K562 (cell line): Measurements from ENCODE around the gene PLEKHA8. TPM values are rescaled to one million over a fixed set of nuclear protein-coding genes. Genes with fewer than 3 reads are reported as not detected.

Experiments used
- ATAC-seq: fragments of 200-7000 bp; cut with Tn5 transposase; 3 replicates; pipeline ENCODE4 v1.9.1; 2020; ENCODE audit warnings: moderate library complexity
- BruUV-seq: library from RNA; stranded (reverse); fragments of 400-500 nt; replicated peaks from 2 replicates; lab custom pipeline; 2021; lab: Mats Ljungman, UMichigan
- CTCF ChIA-PET: fragments of 300-600 bp; formaldehyde crosslinking; extraction: SDS; loops from one replicate; lab custom pipeline; 2021; ENCODE audit warnings: low intra/inter-chr PET ratio; lab: Yijun Ruan, JAX
- POLR2A ChIA-PET: fragments of 300-600, 350-650 bp; sonication (Branson Sonifier 250); formaldehyde crosslinking; extraction: SDS; loops from one replicate; lab custom pipeline; 2021; ENCODE audit warnings: antibody characterized with exemption, inconsistent platforms; lab: Yijun Ruan, JAX
- DNase-seq, 4 experiments: peaks; one replicate each; pipeline versions ENCODE4 v3.0.0 to v3.0.0-alpha.2; 2011 to 2018; ENCODE audit warnings: low spot score in 3 of 4, mixed read lengths in 3 of 4; ENCODE audit errors: extremely low read depth in 1 of 4
- FAIRE-seq: peaks from 2 replicates; lab custom pipeline; 2011; peaks lifted over from hg19 to GRCh38; lab: Jason Lieb, UNC
- H2AFZ ChIP-seq: 2 replicates; pipeline ENCODE4 v1.6.0; 2011; ENCODE audit warnings: low read depth, low read length, control low read depth, inconsistent platforms
- H3K27ac ChIP-seq: fragments of 200-600 bp; 3 replicates; pipeline ENCODE4 v1.8.0; 2011; ENCODE audit warnings: low read depth, mild to moderate bottlenecking, control low read depth, inconsistent platforms, low read length, moderate library complexity, mixed read lengths; ENCODE audit errors: extremely low read depth
- H3K27me3 ChIP-seq, 2 experiments: fragments of 300-600 bp in 1 of 2; 2 replicates in 1 of 2; 3 replicates in 1 of 2; pipeline versions ENCODE4 v1.6.0 to v1.8.0; 2011; ENCODE audit warnings: inconsistent platforms in 2 of 2, low read length in 2 of 2, mild to moderate bottlenecking in 1 of 2, mixed read lengths in 1 of 2, moderate library complexity in 1 of 2; ENCODE audit not compliant: control insufficient read depth in 2 of 2, insufficient read depth in 2 of 2
- H3K36me3 ChIP-seq: fragments of 300-600 bp; 3 replicates; pipeline ENCODE4 v1.8.0; 2011; ENCODE audit warnings: mild to moderate bottlenecking, low read length, inconsistent platforms; ENCODE audit not compliant: control insufficient read depth, insufficient read depth
- H3K4me1 ChIP-seq, 2 experiments: fragments of 200-600 bp in 1 of 2; replicated peaks in 1 of 2; 2 replicates in 1 of 2; 3 replicates in 1 of 2; pipeline versions ENCODE4 v1.5.1 to v1.8.0; 2011; ENCODE audit warnings: inconsistent platforms in 2 of 2, low read length in 2 of 2, mild to moderate bottlenecking in 1 of 2, mixed read lengths in 1 of 2, moderate library complexity in 1 of 2; ENCODE audit not compliant: control insufficient read depth in 2 of 2, insufficient read depth in 2 of 2
- H3K4me2 ChIP-seq: 2 replicates; pipeline ENCODE4 v1.6.1; 2011; ENCODE audit warnings: low read length, control low read depth, inconsistent platforms, mixed read lengths; ENCODE audit not compliant: insufficient read depth
- H3K4me3 ChIP-seq: fragments of 200-600 bp; sonication (generic), shearing (Covaris generic); 2 replicates; pipeline ENCODE4 v1.5.1; 2016; ENCODE audit warnings: control low read depth, inconsistent platforms
- H3K79me2 ChIP-seq: fragments of 200-600 bp; 3 replicates; pipeline ENCODE4 v1.8.0; 2011; ENCODE audit warnings: low read length, inconsistent platforms; ENCODE audit not compliant: control insufficient read depth, insufficient read depth
- H3K9ac ChIP-seq, 2 experiments: 2 replicates each; pipeline versions ENCODE4 v1.6.0 to v1.6.1; 2011; ENCODE audit warnings: low read depth in 2 of 2, low read length in 2 of 2, control low read depth in 1 of 2, inconsistent platforms in 1 of 2, mild to moderate bottlenecking in 1 of 2, mixed read lengths in 1 of 2; ENCODE audit not compliant: insufficient read depth in 1 of 2
- H3K9me1 ChIP-seq: one replicate; pipeline ENCODE4 v1.6.0; 2011; ENCODE audit warnings: inconsistent platforms, mild to moderate bottlenecking, low read length, moderate library complexity; ENCODE audit not compliant: control insufficient read depth, insufficient read depth
- H3K9me3 ChIP-seq: replicated peaks from 2 replicates; pipeline ENCODE4 v1.5.1; 2011; ENCODE audit warnings: low read depth, low read length, inconsistent platforms; ENCODE audit not compliant: control insufficient read depth, insufficient read depth
- H4K20me1 ChIP-seq: replicated peaks from 2 replicates; pipeline ENCODE4 v1.6.1; 2011; ENCODE audit warnings: low read length, inconsistent platforms, mixed read lengths; ENCODE audit not compliant: control insufficient read depth, insufficient read depth
- BCL6 ChIP-seq: fragments of 250-450 bp; sonication (Bioruptor Pico); IDR thresholded peaks from 2 replicates; pipeline ENCODE4 v1.4.0; 2020
- CEBPG ChIP-seq, 3 experiments: fragments of 200-800 bp in 1 of 3; sonication (Bioruptor generic) in 1 of 3; sonication (generic) in 1 of 3; formaldehyde crosslinking in 1 of 3; IDR thresholded peaks in 2 of 3; conservative IDR thresholded peaks in 1 of 3; 2 replicates each; pipeline versions ENCODE4 v1.6.1 to v1.8.0; 2016 to 2022; ENCODE audit warnings: missing compliant biosample characterization in 2 of 3, missing genetic modification characterization in 2 of 3, mild to moderate bottlenecking in 1 of 3, missing genetic modification reagents in 1 of 3
- LCOR ChIP-seq: sonication (generic); formaldehyde crosslinking; IDR thresholded peaks from 2 replicates; pipeline ENCODE4 v1.8.0; 2022; ENCODE audit warnings: mild to moderate bottlenecking, missing genetic modification reagents
- RAD21 ChIP-seq, 2 experiments: fragments of 250-450 bp in 1 of 2; fragments of 450-650 bp in 1 of 2; sonication (Bioruptor Pico) in 1 of 2; formaldehyde crosslinking in 1 of 2; IDR thresholded peaks in 1 of 2; conservative IDR thresholded peaks in 1 of 2; 2 replicates each; pipeline versions ENCODE4 v1.4.0 to v1.8.0; 2020 to 2022; ENCODE audit warnings: mild to moderate bottlenecking in 2 of 2, moderate library complexity in 1 of 2
- SIN3B ChIP-seq: fragments of 450-650 bp; IDR thresholded peaks from 2 replicates; pipeline ENCODE4 v1.6.1; 2017; ENCODE audit warnings: low read depth, mild to moderate bottlenecking, moderate library complexity
- SRSF1 ChIP-seq: fragments of 200-400 bp; formaldehyde crosslinking; IDR thresholded peaks from 2 replicates; pipeline ENCODE4 v1.6.1; 2017; ENCODE audit warnings: mild to moderate bottlenecking, low read depth, low read length, moderate library complexity
- XRCC3 ChIP-seq: fragments of 450-650 bp; IDR thresholded peaks from 2 replicates; pipeline ENCODE4 v1.6.1; 2017; ENCODE audit warnings: mild to moderate bottlenecking, moderate library complexity
- ZNF140 ChIP-seq: fragments of 250-450 bp; sonication (Bioruptor Pico); IDR thresholded peaks from 2 replicates; pipeline ENCODE4 v1.8.0; 2021; ENCODE audit warnings: moderate library complexity, mild to moderate bottlenecking, inconsistent platforms
- ZNF197 ChIP-seq: fragments of 200-800 bp; sonication (Bioruptor generic); IDR thresholded peaks from 2 replicates; pipeline ENCODE4 v1.6.1; 2016; ENCODE audit warnings: low read depth, missing genetic modification characterization, missing compliant biosample characterization
- ZNF347 ChIP-seq: fragments of 450-650 bp; formaldehyde crosslinking; IDR thresholded peaks from 2 replicates; pipeline ENCODE4 v1.4.0; 2020; ENCODE audit warnings: low read depth, mild to moderate bottlenecking, moderate library complexity
- ZNF384 ChIP-seq: IDR thresholded peaks from 2 replicates; pipeline ENCODE4 v1.6.1; 2012; ENCODE audit warnings: low read depth, low read length, improper control_type of control experiment
- ZNF57 ChIP-seq: fragments of 450-650 bp; formaldehyde crosslinking; IDR thresholded peaks from 2 replicates; pipeline ENCODE4 v1.4.0; 2020; ENCODE audit warnings: mild to moderate bottlenecking, moderate library complexity
- WGBS: fragments of 100-300 bp; shearing (Covaris generic); methylation state at CpG from one replicate; pipeline ENCODE4 v1.1.6; 2016; ENCODE audit warnings: low coverage, mixed read lengths; ENCODE audit not compliant: insufficient coverage; ENCODE audit errors: missing lambda C conversion rate; 5-methylcytosine and 5-hydroxymethylcytosine counted together
- in situ Hi-C: fragments of 300-500 bp; cut with MboI; formaldehyde crosslinking; loops from 4 replicates; pipeline ENCODE4 v1.15.0; 2018; ENCODE audit warnings: inconsistent platforms, mixed read lengths
- intact Hi-C: fragments of 100-400 bp; cut with micrococcal nuclease; formaldehyde crosslinking; loops from 2 replicates; pipeline ENCODE4 v1.14.2; 2022
- polyA plus RNA-seq, 8 experiments: library from polyadenylated mRNA; depleted of rRNA in 4 of 8; stranded (reverse) in 5 of 8; unstranded in 3 of 8; fragments of >200 nt; fragmentation: Nextera tagmentation in 2 of 8; fragmentation: Illumina TruSeq in 1 of 8; extraction: Ambion mirVana in 2 of 8; extraction: Trizol in 1 of 8; gene quantifications; 2 replicates each; pipeline versions ENCODE4 v1.2.1 to v1.2.3, GENCODE V29; 2011 to 2014; ENCODE audit warnings: inconsistent platforms in 1 of 8, missing spikeins in 1 of 8
- total RNA-seq, 7 experiments: library from RNA; depleted of rRNA in 6 of 7; stranded (reverse); fragments of >200 nt in 6 of 7; fragmentation: Illumina TruSeq in 2 of 7; extraction: Trizol in 2 of 7; gene quantifications; 2 replicates each; pipeline versions ENCODE4 v1.2.1 to v1.2.3, GENCODE V29; 2011 to 2021; ENCODE audit warnings: low replicate concordance in 1 of 7
- TF ChIP-seq, protein P1 (sequence below): fragments of 250-450 bp; sonication (Bioruptor Pico); IDR thresholded peaks from 2 replicates; pipeline ENCODE4 v1.4.0; 2020

PLEKHA8 gene
- total and polyA plus RNA-seq, 9 of the 15 experiments (the other 6 are each of a cell fraction or from before 2014, with no cell fraction given) = 3.2 to 16.3 (median 11.8) TPM

DNA sequence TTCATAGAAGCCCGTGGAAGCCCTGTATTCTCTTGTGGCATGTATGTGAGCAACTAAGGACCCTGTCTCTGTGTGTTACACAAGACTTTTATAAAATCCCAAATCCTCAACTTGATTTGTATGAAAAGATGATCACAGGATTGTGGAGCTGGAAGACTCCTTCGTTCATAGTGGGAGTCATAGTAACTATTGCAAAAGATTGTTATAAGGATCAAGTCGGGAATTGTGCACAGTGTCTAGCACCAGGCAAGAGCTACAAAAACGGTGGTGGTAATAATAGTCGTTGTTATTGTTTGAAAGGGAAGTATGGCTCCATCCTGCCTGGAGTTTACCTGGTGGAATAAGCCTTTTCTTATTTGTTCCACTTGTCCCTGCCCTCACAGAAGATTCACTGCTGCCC lies 63.8 kb downstream of the PLEKHA8 start:
- FAIRE-seq (no peak), DNase-seq (no peak), ATAC-seq (no peak)
- Histone ChIP-seq H3K36me3 (no peaks in the 10 kb centered on the region), H4K20me1 (no peaks in the 10 kb centered on the region), H2AFZ (no peak overlapping the region), H3K27me3 (no peaks in the 10 kb centered on the region), H3K27ac (no peak overlapping the region), H3K9ac (no peak overlapping the region), H3K4me1 (no peaks in the 10 kb centered on the region), H3K4me3 (no peak overlapping the region), H3K4me2 (no peak overlapping the region), H3K9me1 (no peaks in the 10 kb centered on the region), H3K9me3 (no peaks in the 10 kb centered on the region), H3K79me2 (no peaks in the 10 kb centered on the region)
- TF ChIP-seq XRCC3 (no peak), ZNF140 (no peak), ZNF384 (no peak), ZNF197 (CRISPR knock-in tag) (no peak), ZNF57 (no peak), LCOR (CRISPR knock-in tag) (no peak), ZNF347 (no peak), RAD21 (CRISPR knock-in tag; conservative IDR thresholded peaks at IDR 0.05 in 1 of 2, IDR thresholded peaks at IDR 0.05 in 1 of 2) (no peak), SIN3B (no peak), BCL6 (no peak), CEBPG (CRISPR knock-in tag; IDR thresholded peaks at IDR 0.05) (no peak), CEBPG (tag; conservative IDR thresholded peaks at IDR 0.05 in 1 of 2, IDR thresholded peaks at IDR 0.05 in 1 of 2) (no peak), SRSF1 (no peak)
- TF ChIP-seq, protein P1, sequence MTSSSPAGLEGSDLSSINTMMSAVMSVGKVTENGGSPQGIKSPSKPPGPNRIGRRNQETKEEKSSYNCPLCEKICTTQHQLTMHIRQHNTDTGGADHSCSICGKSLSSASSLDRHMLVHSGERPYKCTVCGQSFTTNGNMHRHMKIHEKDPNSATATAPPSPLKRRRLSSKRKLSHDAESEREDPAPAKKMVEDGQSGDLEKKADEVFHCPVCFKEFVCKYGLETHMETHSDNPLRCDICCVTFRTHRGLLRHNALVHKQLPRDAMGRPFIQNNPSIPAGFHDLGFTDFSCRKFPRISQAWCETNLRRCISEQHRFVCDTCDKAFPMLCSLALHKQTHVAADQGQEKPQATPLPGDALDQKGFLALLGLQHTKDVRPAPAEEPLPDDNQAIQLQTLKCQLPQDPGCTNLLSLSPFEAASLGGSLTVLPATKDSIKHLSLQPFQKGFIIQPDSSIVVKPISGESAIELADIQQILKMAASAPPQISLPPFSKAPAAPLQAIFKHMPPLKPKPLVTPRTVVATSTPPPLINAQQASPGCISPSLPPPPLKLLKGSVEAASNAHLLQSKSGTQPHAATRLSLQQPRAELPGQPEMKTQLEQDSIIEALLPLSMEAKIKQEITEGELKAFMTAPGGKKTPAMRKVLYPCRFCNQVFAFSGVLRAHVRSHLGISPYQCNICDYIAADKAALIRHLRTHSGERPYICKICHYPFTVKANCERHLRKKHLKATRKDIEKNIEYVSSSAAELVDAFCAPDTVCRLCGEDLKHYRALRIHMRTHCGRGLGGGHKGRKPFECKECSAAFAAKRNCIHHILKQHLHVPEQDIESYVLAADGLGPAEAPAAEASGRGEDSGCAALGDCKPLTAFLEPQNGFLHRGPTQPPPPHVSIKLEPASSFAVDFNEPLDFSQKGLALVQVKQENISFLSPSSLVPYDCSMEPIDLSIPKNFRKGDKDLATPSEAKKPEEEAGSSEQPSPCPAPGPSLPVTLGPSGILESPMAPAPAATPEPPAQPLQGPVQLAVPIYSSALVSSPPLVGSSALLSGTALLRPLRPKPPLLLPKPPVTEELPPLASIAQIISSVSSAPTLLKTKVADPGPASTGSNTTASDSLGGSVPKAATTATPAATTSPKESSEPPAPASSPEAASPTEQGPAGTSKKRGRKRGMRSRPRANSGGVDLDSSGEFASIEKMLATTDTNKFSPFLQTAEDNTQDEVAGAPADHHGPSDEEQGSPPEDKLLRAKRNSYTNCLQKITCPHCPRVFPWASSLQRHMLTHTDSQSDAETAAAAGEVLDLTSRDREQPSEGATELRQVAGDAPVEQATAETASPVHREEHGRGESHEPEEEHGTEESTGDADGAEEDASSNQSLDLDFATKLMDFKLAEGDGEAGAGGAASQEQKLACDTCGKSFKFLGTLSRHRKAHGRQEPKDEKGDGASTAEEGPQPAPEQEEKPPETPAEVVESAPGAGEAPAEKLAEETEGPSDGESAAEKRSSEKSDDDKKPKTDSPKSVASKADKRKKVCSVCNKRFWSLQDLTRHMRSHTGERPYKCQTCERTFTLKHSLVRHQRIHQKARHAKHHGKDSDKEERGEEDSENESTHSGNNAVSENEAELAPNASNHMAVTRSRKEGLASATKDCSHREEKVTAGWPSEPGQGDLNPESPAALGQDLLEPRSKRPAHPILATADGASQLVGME = no peak
- POLR2A ChIA-PET = interaction anchor here (1.2 kb wide), 1 partner anchor 54 kb away, joined by 3 read pairs; no protein-coding TSS in a partner anchor
- intact Hi-C loops (no loop called here), in situ Hi-C loops (no loop called here)
- no TSS peak for BruUV-seq
- WGBS = 25% methylated on average over 5 of the region's 5 CpGs
- CTCF ChIA-PET = no interaction called here
